Kidney tubule cell (primary cell): ENCODE data around the gene PDE1C.

Source experiments
- DNase-seq: peaks from one replicate; pipeline ENCODE4 v3.0.0-alpha.2; 2018; ENCODE audit warnings: low spot score

PDE1C gene

GRCh38 chr7:32074787-32075585 is 4.8 kb upstream of the PDE1C start:
- DNase-seq = no peak

- DNase-seq = no peak
Measured at GRCh38 chr7:32073533-32073932, 3.3 kb upstream of the PDE1C start.

- no peak for DNase-seq
Measured at GRCh38 chr7:32072397-32072796, 2.2 kb upstream of the PDE1C start.

GRCh38 chr7:32071466-32072091 is 1.4 kb upstream of the PDE1C start:
- no peak for DNase-seq

- no peak for DNase-seq
Measured at GRCh38 chr7:32070051-32070405, 179 bp downstream of the PDE1C start.

- DNase-seq = no peak
Measured at GRCh38 chr7:32069116-32069650, 1.0 kb downstream of the PDE1C start.

GRCh38 chr7:32068411-32069101 is 1.7 kb downstream of the PDE1C start:
- DNase-seq = no peak

- DNase-seq = no peak
Measured at GRCh38 chr7:32066441-32066840, 3.8 kb downstream of the PDE1C start.

- DNase-seq = no peak
Measured at GRCh38 chr7:32063614-32064013, 6.6 kb downstream of the PDE1C start.

GRCh38 chr7:32062150-32062549 is 8.1 kb downstream of the PDE1C start:
- peak; percentile 46 for DNase-seq

GRCh38 chr7:32061346-32061745 is 8.9 kb downstream of the PDE1C start:
- no peak for DNase-seq

GRCh38 chr7:32059289-32060011 is 10.8 kb downstream of the PDE1C start:
- no peak for DNase-seq

GRCh38 chr7:32058002-32058401 is 12.2 kb downstream of the PDE1C start:
- no peak for DNase-seq

GRCh38 chr7:32056767-32057166 is 13.4 kb downstream of the PDE1C start:
- DNase-seq = no peak

GRCh38 chr7:32053204-32053603 is 17.0 kb downstream of the PDE1C start:
- no peak for DNase-seq

- no peak for DNase-seq
Measured at GRCh38 chr7:32051128-32051527, 19.1 kb downstream of the PDE1C start.

GRCh38 chr7:32049599-32049998 is 20.6 kb downstream of the PDE1C start:
- no peak for DNase-seq

GRCh38 chr7:32048970-32049491 is 21.2 kb downstream of the PDE1C start:
- DNase-seq = peak; percentile 58

GRCh38 chr7:32047801-32048200 is 22.4 kb downstream of the PDE1C start:
- DNase-seq = no peak

GRCh38 chr7:32047075-32047474 is 23.1 kb downstream of the PDE1C start:
- DNase-seq = peak; percentile 55

- peak; percentile 28 for DNase-seq
Measured at GRCh38 chr7:32045228-32045627, 25.0 kb downstream of the PDE1C start.

GRCh38 chr7:32044739-32045138 is 25.5 kb downstream of the PDE1C start:
- DNase-seq = no peak
